NCI-H69 (cell line): ENCODE measurements around the gene CHIT1.
A peak's percentile ranks its signal among the peaks of the same experiment; 100 is the strongest.

Experiments used
- DNase-seq: peaks from one replicate; lab custom pipeline; 2025; lab: John Stamatoyannopoulos, UW

Gene CHIT1

DNA sequence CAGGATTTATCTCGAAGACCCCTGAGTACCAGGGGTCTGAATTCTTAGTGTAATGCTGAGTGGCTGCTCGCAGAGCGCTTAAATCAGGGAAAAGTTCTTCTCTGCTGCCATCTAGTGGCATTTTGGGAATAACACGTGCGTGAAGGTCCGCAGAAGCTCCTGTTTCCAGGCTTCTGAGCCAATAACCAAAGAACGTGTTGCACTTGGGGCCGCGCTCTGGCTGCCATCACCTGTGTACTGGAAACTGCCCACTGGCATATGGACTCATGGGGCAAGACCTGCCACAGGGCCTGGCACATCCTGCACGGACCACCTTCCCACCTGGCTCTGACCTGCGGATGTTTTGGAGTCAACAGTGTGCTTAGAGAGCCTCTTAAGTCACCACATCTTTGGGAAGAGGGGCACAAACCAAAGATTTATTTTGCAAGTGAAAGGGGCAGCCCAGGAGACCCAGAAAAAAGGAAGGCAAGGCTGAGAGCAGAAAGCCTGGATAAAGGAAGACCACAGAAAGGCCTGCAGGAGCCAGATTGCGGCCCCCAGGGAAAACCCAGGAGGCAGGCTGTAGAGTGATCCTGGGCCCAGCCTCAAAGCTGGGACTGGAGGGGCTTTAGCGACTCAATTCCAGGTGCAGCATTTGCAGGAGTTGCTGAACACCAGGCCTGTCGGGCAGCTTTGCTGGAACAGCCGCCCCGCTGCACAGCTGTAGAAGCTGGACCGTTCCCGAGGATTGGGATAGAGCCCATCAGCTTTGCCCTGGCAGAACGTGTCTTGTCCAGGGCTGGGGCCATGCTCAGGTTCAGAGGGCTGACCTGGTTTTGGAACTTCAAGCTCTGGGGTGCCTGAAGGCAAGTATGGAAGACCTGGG lies 13.0 kb downstream of the CHIT1 start:
- DNase-seq = peak; percentile 84

GRCh38 chr1:203215573-203215972 lies 13.9 kb downstream of the CHIT1 start:
- peak; percentile 86 for DNase-seq

DNA sequence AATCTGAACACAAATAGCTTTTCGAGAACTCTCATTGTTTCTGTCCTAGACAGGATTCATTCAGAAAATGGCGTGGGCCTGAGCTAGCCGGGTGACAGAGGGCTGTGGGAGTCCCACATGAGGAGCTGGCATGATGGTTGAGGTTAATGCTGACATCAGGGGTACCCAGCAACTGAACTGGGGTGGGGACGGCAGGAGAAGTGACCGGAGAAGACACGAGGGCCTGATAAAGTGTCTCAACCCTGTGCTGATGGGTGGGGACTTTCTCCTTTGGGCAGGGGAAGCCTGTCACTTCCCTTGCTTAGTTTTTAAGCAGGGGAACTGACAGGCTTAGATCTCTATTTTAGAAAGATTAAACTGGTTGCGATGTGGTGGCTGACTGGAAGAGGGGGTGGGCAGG lies 14.6 kb downstream of the CHIT1 start:
- no peak for DNase-seq

DNA sequence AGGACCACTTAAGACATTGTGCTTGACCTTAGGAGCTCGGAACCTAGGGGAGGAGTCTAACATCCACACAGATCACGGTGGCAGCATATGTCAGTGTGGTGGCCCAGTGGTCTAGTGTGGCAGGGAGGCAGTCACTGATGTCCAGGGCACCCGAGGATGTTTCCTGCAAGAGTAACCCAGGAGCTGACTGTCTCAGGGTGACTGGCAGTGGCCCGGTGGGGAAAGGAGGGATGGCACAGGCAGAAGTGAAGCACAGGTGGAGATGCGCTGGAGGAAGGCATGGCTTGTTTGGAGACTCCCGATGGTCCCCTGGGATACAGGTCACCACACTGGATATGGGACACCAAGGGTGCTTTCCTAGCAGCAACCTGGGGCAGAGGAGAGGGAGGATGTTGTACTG lies 16.3 kb downstream of the CHIT1 start:
- DNase-seq = no peak

DNA sequence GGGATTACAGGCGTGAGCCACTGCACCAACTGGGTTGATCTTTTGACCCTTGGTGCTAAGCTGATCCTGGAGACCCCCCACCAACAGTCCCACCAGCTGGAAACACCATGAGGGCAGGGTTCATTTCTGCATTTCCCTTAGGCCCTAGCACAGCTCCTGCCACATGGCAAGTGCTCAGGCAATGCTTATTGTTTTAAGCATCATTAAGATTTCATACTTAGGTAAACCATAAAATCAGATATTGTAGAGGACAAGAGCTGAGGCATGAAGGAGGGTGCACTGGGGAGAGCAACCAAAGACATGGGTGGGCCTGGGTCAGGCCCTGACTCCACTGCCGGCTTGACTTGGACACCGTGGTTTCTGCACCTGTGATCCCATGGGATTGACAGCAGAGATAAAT lies 17.7 kb downstream of the CHIT1 start:
- DNase-seq = no peak

- no peak for DNase-seq
Measured at GRCh38 chr1:203210988-203211387, 18.5 kb downstream of the CHIT1 start.

DNA sequence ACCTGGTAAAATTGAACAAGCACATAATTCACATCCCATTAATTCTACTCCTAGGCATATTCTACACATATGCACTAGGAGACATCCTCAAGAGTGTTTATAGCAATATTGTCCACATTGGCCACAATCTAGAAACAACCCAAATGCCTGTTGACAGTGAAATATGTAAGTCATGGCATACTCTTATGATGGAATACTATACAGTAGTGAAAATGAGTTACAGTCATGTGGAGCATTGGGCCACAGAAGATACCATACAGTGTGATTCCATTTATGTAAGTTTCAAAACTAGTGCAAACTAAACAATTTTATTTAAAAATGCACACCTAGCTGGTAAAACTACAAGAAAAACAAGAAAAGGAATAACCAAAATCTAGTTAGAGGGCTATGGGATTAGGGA lies 19.1 kb downstream of the CHIT1 start:
- DNase-seq = no peak

GRCh38 chr1:203208181-203208580 lies 21.3 kb downstream of the CHIT1 start:
- DNase-seq = no peak

- peak; percentile 17 for DNase-seq
Measured at GRCh38 chr1:203207751-203208150, 21.7 kb downstream of the CHIT1 start.

- DNase-seq = no peak
Measured at GRCh38 chr1:203206129-203206687, 23.3 kb downstream of the CHIT1 start.

- no peak for DNase-seq
Measured at GRCh38 chr1:203204756-203205155, 24.7 kb downstream of the CHIT1 start.

DNA sequence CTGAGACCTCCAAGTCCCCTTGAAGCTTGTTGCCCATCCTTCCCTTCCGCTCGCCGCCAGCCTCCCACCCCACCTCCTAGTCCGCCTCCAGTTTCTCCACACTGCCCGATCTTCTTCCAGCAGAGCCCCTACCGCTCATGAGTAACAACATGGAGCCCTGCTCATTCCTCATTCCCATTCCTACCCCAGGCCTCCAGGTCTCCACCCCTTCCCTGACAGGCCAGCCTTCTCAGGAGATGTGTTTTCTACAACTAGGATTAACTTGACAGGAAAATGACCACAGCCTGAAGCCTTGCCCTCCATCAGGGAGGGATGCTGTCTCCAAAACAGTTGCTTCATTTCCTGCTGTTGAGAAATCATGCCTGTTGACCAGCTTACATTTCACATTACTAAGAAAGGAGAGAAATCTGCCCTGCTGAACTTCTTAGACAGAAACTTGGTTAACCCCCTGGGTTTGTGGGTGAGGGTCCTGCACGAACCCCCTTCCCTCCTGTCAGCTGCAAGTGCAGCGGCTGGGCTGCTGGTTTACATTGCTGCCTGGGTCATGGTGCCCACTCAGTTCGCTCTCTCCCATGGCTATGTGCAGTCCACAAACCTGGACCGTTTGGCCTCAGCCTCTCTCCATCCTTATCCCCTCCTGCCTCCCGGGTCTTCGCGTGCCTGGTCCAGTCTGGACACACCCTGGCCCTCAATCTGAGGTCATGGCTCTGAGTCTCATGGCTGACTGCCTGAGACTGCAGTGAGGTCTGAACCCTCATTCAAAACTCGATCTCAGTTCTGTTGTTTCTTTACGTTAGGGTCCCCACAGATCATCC lies 26.8 kb downstream of the CHIT1 start:
- DNase-seq = no peak

DNA sequence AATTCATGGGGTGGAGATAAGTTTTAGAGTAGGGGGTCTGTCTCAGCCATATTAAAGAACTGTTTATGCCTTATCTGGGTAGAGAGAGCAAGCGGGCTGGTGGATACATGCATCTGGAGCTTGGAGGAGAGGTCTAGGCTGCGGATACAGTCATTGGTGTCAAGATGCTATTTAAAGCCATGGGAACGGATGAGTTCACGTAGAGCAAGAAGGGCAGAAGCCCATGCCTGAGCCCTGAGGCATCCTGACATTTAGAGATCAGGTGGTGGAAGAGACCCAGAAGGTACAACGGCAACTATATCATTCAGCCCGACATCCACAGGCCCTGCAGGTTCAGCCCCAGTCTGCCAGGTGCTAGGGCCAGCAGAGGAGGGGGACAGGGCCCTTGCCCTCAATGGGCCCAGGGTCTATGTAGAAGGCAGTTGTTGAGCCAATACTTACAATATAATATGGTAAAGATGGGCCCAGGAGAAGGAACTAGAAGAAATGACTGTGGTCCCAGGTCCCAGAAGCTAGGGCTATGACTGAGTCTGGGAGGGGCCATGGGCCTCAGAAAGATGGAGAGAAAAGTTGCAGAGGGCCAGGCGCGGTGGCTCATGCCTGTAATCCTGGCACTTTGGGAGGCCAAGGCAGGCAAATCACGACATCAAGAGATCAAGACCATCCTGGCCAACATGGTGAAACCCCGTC lies 27.8 kb downstream of the CHIT1 start:
- no peak for DNase-seq

- no peak for DNase-seq
Measured at GRCh38 chr1:203200916-203201315, 28.6 kb downstream of the CHIT1 start.

DNA sequence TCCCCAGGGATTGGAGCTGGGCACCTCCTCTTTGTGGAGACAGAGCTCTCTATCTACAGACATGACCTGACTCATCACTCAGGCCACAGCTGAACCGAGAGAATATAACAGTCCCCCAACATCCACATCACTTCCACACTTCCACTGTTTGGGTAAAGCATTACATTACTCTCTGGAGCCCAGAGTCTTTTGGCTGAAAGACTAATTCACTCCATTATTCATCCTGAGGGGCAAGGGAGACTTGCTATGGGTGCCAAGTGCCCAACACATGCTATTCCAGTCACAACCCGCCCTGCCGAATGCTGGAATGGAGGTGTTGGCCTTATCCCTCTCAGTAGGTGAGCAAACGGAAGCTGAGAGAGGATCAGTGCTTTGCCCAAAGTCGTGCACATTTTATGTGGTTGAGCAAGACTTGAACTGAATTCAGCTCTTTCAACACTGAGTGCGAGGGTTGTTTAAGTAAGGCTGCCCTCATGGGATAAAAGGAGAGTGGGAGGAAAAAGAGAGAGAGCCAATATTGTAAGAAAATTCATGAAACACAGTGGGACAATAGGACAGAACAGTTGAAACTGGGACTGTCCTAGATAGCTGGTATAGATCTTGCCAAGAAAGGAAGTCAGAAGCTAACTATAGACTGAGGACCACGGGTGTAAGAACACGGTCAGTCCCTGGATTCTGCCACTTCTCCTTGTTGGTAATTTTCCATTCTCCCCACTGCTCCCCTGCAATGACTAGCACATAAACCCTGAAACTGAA lies 29.5 kb downstream of the CHIT1 start:
- no peak for DNase-seq

GRCh38 chr1:203199481-203199815 lies 30.0 kb downstream of the CHIT1 start:
- DNase-seq = no peak

DNA sequence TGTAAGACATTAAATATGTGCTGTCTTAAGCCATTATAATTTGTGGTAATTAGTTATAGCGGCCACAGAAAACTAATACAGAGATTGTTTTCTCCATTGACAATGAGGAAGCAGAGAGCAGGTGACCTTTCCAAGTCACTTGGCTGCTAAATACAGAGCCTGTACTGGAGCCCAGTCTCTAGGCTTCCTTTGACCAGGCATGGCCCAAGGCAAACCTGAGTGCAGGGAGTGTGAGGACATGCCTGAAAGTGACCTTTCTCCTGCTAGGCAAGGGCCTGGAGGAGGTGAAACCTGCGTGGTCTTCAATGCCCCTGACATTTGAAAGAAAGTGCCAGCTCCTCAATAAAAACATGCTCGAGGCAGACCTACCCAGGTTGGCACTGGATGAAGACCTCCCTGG lies 30.5 kb downstream of the CHIT1 start:
- DNase-seq = no peak

- DNase-seq = no peak
Measured at GRCh38 chr1:203197625-203198024, 31.8 kb downstream of the CHIT1 start.

GRCh38 chr1:203196371-203196770 lies 33.1 kb downstream of the CHIT1 start:
- DNase-seq = no peak

- DNase-seq = no peak
Measured at GRCh38 chr1:203190949-203191348, 38.5 kb downstream of the CHIT1 start.

GRCh38 chr1:203189951-203190352 lies 39.5 kb downstream of the CHIT1 start:
- DNase-seq = no peak
